Measurements from ENCODE around the gene RNF212B.
"Not testable (repeated sequence)": the region's sequence is repeated elsewhere in the genome, so short reads cannot be mapped to it uniquely, and the experiment has no call there.

Gene RNF212B

GRCh38 chr14:23237772-23238594, at the start of gene RNF212B:
TSS of gene RNF212B (plus strand) at chr14:23237936. CDS start at chr14:23240346, 2,410 bp downstream.
- peak; percentile 84 to 89 for DNase-seq

GRCh38 chr14:23193432-23193831, 44.3 kb upstream of the RNF212B start:
- DNase-seq: no peak

DNA sequence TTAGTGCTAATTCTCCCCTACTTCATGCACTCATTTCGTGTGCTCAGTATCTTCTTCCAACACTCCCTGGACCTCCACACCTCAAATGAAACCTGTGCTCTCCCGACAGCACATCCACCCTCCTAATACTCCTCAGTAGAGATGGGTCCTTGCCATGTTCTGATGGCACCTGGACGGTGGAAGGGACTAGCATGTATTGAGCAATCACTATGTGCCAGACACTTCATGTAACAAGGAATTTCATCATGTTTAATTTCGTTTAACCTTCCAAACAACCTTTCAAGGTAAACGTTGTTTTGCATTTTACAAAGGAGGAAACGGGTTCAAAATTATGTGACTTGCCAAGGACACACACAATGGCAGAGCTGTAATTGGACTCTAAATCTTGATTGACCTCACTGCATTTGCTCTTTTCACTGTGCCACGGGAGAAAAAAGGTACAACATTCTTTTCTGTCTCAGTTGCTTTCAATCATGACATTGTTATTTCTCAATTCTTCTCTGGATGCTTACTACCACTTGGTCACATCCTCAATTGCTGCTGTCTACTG, 42.1 kb upstream of the RNF212B start:
- DNase-seq: no peak

DNA sequence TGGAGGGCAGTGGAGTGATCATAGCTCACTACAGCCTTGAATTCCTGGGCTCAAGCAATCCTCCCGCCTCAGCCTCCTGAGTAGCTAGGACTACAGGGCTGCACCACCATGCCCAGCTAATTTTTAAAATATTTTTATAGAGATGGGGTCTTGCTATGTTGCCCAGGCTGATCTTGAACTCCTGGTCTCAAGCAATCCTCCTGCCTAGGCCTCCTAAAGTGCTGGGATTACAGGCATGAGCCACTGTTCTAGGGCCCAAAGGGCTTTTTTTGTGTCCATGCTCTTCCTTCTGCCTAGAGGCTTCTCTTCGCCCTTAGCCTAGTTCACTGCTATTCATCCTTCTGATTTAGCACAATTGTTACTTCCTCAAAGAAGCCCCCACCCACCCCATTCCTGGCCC, 41.2 kb upstream of the RNF212B start:
- not testable (repeated sequence) for DNase-seq

DNA sequence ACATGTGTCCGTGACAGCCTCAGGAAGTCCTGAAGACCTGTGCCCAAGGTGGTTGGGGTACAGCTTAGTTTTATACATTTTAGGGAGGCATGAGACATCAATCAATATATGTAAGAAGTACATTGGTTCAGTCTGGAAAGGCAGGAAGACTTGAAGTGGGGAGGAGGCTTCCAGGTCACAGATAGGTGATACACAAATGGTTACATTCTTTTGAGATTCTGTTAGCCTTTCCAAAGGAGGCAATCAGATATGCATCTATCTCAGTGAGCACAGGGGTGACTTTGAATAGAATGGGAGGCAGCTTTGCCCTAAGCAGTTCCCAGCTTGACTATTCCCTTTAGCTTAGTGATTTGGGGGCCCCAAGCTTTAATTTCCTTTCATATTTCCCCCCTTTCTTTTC, 38.6 kb upstream of the RNF212B start:
- not testable (repeated sequence) for DNase-seq

DNA sequence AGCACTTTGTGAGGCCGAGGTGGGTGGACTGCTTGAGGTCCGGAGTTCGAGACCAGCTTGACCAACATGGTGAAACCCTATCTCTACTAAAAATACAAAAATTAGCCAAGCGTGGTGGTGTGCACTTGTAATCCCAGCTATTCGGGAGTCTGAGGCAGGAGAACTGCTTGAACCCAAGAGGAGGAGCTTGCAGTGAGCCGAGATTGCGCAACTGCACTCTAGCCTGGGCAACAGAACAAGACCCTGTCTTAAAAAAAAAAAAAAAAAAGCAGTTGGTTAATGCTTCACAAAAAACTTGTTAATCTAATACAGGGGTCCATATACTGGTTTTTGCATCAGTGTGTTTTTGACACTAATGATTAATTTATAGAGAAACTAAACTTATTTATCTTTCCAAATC, 35.7 kb upstream of the RNF212B start:
- DNase-seq: no peak

GRCh38 chr14:23206422-23207145, 31.2 kb upstream of the RNF212B start:
- no peak for DNase-seq

- DNase-seq: no peak
These were observed 30.6 kb upstream of the RNF212B start for GRCh38 chr14:23207146-23207540.

GRCh38 chr14:23208324-23208723, 29.4 kb upstream of the RNF212B start:
- DNase-seq: no peak

DNA sequence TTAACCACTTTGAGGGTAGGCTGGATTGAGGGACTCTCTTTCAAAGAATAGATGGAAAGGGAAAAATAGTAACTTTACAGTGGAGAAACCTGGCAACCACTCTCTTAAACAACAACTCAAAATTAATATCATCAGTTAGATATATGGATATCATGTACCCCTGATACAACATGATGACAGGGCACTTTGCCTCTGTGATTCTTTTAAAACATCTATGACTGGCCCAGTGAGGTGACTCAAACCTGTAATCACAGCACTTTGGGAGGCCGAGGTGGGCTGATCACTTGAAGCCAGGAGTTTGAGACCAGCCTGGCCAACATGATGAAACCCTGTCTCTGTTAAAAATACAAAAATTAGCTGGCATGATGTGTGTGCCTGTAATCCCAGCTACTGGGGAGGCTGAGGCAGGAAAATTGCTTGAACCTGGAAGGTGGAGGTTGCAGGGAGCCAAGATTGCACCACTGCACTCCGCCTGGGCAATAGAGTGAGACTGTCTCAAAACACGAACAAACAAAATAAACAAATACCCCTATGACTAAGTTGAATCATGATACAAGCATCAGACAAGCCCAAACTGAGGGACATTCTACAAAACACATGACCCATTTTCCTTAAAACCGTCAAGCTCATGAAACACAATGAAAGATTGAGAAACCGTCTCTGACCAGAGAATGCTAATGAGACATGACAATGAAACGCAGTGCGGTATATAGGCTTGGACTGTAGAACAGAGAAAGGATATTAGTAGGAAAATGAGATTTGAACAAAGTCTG, 27.9 kb upstream of the RNF212B start:
- no peak for DNase-seq

- DNase-seq: no peak
These were observed 22.3 kb upstream of the RNF212B start for GRCh38 chr14:23215421-23215820.

DNA sequence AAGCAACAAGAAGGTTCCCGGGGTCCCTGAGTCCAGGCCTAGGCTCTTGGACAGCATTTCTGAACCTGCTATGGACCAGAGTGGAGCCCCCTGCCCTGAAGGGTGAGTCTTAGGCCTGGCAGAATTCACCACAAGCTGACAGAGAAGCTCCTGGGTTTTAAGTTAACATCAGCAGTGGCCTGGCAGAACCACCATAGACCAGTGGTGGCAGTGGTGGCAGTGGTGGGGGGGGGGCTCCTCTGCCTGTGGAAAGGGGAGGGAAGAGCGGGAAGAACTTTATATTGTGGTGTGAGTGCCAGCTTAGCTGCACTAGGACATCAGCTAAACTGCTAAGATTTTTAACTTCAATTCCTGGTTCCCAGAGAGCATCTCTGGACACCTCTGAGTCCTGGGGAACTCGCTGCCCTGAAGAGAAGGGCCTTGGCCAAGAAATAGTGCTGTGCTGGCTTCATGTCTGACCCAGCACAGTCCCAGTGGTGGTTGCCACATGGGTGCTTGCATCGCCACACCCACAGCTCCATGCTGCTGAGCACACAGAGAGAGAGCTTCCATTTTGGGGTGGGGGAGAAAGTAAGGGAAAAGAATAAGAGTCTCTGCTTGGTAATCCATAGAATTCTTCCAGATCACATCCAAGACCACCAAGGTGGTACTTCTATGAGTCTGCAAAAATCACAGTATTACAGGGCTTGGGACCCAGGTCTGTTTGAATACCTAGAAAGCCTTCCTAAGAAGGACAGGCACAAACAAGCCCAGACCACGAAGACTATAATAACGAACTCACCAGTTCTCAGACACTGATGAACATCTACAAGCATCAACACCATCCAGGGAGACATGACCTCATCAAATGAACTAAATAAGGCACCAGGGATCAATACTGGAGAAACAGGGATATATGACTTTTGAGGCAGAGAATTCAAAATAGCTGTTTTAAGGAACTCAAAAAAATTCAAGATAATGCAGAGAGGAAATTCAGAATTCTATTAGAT, 20.4 kb upstream of the RNF212B start:
- no peak for DNase-seq

GRCh38 chr14:23219075-23219474, 18.7 kb upstream of the RNF212B start:
- DNase-seq: no peak

GRCh38 chr14:23224958-23225357, 12.8 kb upstream of the RNF212B start:
- DNase-seq: not testable (repeated sequence)

DNA sequence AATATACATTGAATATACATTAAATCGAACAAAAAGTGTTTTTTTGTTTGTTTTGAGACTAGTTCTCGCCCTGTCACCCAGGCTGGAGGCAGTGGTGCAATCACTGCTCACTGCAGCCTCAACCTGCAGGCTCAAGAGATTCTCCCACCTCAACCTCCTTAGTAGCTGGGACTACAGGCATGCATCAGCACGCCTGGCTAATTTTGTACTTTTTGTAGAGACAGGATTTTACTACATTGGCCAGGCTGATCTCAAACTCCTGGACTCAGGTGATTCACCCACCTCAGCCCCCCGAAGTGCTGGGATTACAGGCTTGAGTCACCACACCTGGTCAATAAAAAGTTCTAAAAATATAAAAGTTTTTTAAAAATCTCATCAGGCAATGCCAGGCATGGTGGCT, 10.2 kb upstream of the RNF212B start:
- no peak for DNase-seq

GRCh38 chr14:23228812-23229211, 8.9 kb upstream of the RNF212B start:
- DNase-seq: no peak

DNA sequence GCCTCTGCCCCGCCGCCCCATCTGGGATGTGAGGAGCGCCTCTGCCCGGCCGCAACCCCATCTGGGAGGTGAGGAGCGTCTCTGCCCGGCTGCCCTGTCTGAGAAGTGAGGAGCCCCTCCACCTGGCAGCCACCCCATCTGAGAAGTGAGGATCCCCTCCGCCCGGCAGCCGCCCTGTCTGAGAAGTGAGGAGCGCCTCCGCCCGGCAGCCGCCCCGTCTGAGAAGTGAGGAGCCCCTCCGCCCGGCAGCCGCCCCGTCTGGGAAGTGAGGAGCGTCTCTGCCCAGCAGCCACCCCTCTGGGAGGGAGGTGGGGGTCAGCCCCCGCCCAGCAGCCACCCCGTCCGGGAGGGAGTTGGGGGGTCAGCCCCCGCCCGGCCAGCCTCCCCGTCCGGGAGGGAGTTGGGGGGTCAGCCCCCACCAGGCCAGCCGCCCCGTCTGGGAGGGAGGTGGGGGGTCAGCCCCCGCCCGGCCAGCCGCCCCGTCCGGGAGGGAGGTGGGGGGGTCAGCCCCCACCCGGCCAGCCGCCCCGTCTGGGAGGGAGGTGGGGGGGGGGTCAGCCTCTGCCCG, 5.4 kb upstream of the RNF212B start:
- not testable (repeated sequence) for DNase-seq

DNA sequence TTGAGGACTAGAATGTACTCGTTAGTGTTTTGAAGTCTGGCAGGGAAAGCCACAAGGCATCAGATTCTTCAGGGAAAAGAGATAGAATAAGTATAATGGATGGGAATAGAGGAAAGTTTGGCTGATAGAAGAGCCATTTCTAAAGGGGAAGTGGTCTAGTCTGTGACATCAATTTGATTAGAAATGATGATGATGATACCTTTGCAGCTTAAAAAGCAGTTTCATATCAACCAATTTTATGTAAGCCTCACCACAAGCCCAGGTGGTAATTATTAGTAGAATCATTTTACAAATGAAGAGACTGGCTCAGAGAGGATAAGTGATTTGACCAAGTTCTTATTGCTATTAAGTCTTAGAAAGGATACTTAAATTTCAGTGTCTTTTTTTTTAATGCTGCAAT, 2.9 kb downstream of the RNF212B start:
- no peak for DNase-seq

DNA sequence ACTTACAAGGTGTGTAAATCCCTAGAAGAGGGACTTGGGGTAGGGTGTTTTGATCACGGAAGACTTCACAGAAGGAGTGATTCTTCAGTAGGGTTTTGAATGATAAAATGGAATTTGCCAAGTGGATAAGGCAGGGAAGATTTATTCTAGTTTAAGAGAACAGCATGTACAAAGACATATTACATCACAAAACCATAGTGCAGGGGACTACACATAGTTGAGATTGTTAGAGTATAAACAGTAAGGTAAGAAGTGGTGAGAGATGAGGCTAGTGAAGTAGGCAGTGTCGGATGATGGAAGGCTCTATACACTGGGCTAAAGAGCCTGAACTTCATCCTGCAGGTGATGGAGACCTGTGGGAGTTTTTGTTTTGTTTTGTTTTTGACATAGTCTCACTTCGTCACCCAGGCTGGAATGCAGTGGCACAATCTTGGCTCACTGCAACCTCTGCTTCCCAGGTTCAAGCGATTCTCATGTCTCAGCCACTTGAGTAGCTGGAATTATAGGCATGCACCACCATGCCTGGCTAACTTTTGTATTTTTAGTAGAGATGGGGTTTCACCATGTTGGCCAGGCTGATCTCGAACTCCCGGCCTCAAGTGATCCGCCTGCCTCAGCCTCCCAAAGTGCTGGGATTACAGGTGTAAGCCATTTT, 3.5 kb downstream of the RNF212B start:
- not testable (repeated sequence) for DNase-seq

GRCh38 chr14:23242076-23242475, 4.3 kb downstream of the RNF212B start:
- no peak for DNase-seq

DNA sequence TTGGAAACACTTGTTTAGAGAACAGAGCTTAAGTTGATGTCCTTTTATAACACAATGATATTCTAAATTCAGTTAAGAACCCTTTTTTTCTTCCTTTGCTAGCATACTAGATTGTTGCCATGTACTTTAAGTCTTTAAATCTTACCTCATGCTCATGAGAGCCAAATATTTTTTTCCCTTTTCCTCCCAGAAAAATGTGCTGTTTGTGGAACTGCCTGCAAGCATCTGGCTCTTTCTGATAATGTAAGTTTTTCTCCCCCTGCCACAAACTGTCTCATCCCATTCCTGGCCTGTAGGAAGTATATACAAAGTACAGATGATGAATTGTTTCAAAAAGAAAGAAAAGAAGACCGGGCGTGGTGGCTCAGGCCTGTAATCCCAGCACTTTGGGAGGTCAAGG, 5.3 kb downstream of the RNF212B start:
- no peak for DNase-seq

Measured in NCI-H187 (cell line).